Progenitor cell of endocrine pancreas (in vitro differentiated cells): ENCODE measurements around the gene COMMD7. TPM values are rescaled to one million over a fixed set of nuclear protein-coding genes. Genes with fewer than 3 reads are reported as not detected.
"Not testable (repeated sequence)": the region's sequence is repeated elsewhere in the genome, so short reads cannot be mapped to it uniquely, and the experiment has no call there.

Experiments used
- DNase-seq: peaks from one replicate; pipeline ENCODE4 v3.0.0; 2021; ENCODE audit warnings: low spot score; ENCODE audit not compliant: unreplicated experiment
- H3K27ac Mint-ChIP-seq: 2 replicates; pipeline ENCODE4 v1.8.0; 2021; ENCODE audit warnings: mild to moderate bottlenecking, moderate library complexity, mixed read lengths
- H3K27me3 Mint-ChIP-seq: 2 replicates; pipeline ENCODE4 v1.8.0; 2021; ENCODE audit warnings: mixed read lengths
- H3K36me3 Mint-ChIP-seq: 2 replicates; pipeline ENCODE4 v1.8.0; 2022; ENCODE audit warnings: mixed read lengths; ENCODE audit not compliant: insufficient read depth
- H3K4me1 Mint-ChIP-seq: 2 replicates; pipeline ENCODE4 v1.8.0; 2021; ENCODE audit warnings: low read depth, mixed read lengths
- H3K4me3 Mint-ChIP-seq: 2 replicates; pipeline ENCODE4 v1.8.0; 2021; ENCODE audit warnings: low read depth, mild to moderate bottlenecking, moderate library complexity, mixed read lengths
- H3K9me3 Mint-ChIP-seq: 2 replicates; pipeline ENCODE4 v1.8.0; 2021; ENCODE audit warnings: low read depth, mixed read lengths
- total RNA-seq: library from RNA; stranded (reverse); gene quantifications from 2 replicates; pipeline ENCODE4 v1.2.1, GENCODE V29; 2021
- TF ChIP-seq, protein P1 (sequence below): fragments of 200-600 bp; sonication (generic); IDR thresholded peaks from one replicate; pipeline ENCODE4 v1.5.0; 2021; ENCODE audit warnings: antibody characterized with exemption, mild to moderate bottlenecking; ENCODE audit not compliant: unreplicated experiment

Gene COMMD7
- total RNA-seq, 1 donor from 2014 or later: 70.1 TPM

DNA sequence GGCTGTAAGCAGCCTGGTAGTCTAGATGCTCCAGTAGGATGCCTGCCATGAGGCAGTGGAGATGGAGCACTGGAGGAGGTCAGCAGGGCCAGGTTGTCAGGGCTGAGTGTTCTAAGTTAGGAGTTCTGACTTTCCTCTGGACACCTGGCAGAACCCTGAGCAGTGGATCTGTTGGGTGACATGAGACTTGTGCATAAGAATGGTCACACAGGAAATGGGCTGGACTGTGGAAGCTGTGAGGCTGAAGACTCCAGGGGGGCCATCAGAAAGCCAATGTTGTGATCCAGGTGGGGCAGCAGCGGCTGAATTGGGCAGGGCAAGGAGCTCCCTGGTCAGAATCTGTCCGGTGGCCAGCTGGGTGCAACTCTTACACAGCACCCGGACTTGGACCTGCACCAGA, 45.7 kb downstream of the COMMD7 start:
- peaks cover 5% of the 10 kb centered on the region for H3K4me1 Mint-ChIP-seq
- no peaks in the 10 kb centered on the region for H3K27me3 Mint-ChIP-seq
- no peak overlapping the region for H3K4me3 Mint-ChIP-seq
- no peak for DNase-seq
- peaks cover 27% of the 10 kb centered on the region for H3K36me3 Mint-ChIP-seq
- no peak overlapping the region for H3K27ac Mint-ChIP-seq
- no peaks in the 10 kb centered on the region for H3K9me3 Mint-ChIP-seq
- TF ChIP-seq, protein P1, sequence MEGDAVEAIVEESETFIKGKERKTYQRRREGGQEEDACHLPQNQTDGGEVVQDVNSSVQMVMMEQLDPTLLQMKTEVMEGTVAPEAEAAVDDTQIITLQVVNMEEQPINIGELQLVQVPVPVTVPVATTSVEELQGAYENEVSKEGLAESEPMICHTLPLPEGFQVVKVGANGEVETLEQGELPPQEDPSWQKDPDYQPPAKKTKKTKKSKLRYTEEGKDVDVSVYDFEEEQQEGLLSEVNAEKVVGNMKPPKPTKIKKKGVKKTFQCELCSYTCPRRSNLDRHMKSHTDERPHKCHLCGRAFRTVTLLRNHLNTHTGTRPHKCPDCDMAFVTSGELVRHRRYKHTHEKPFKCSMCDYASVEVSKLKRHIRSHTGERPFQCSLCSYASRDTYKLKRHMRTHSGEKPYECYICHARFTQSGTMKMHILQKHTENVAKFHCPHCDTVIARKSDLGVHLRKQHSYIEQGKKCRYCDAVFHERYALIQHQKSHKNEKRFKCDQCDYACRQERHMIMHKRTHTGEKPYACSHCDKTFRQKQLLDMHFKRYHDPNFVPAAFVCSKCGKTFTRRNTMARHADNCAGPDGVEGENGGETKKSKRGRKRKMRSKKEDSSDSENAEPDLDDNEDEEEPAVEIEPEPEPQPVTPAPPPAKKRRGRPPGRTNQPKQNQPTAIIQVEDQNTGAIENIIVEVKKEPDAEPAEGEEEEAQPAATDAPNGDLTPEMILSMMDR: no peak

DNA sequence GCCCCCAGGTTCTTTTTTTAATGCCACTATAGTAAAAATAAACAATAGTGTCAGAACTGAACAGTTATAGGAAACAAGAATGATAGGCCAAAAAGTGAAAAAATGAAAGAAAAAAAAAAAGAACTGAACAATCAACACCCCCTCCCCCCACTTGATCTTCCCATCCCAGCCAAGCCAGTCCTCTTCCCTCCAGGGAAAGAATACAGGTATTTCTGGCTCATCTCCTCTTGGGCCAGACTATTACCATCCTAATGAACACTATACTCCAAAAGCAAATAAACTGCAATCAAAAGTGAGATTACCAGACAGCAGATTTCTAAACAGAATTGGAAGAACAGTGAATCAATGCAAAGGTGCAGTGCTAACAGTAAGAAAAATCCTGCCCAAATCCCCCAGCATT, 48.2 kb downstream of the COMMD7 start:
- TF ChIP-seq, protein P1: no peak
- DNase-seq: no peak
- Mint-ChIP-seq H3K36me3 (peaks cover 14% of the 10 kb centered on the region), H3K4me3 (no peak overlapping the region), H3K27me3 (no peaks in the 10 kb centered on the region), H3K27ac (no peak overlapping the region), H3K4me1 (peaks cover 5% of the 10 kb centered on the region), H3K9me3 (no peaks in the 10 kb centered on the region)

DNA sequence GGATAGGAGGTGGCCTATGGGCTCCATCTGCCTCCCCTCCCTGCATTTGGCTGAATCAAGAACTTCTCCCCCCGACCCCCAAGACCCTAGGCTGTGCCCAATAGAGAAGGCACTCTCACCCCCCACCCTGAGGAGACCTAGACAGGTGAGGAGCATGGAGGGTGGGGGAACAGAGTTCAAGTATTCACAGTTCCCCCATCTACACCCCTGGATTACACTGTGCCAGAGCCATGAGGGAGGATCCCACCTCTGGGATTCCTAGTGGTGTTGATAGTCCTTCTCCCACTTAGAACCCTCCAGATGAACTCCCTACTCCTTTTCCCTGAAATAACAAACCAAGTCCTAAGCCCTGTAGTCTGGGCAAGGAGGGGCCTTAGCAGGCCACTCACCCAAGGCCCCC, 54.3 kb downstream of the COMMD7 start:
- not testable (repeated sequence) for H3K9me3 Mint-ChIP-seq, H3K36me3 Mint-ChIP-seq, H3K27ac Mint-ChIP-seq, H3K27me3 Mint-ChIP-seq, DNase-seq, H3K4me3 Mint-ChIP-seq, H3K4me1 Mint-ChIP-seq

DNA sequence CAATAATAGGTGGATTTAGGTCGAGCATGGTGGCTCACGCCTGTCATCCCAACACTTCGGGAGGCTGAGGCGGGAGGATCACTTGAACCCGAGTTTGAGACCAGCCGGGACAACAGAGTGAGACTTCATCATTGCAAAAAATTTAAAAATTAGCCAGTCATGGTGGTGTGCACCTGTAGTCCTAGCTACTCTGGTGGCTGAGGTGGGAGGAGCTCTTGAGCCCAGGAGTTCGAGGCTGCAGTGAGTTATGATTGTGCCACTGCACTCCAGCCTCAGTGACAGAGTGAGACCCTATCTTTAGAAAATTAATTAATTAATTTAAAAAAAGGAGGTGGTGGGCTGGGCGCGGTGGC, 56.1 kb downstream of the COMMD7 start:
- no peak for DNase-seq
- Mint-ChIP-seq H3K27me3 (no peaks in the 10 kb centered on the region), H3K4me1 (peaks cover 6% of the 10 kb centered on the region), H3K27ac (no peak overlapping the region), H3K9me3 (no peaks in the 10 kb centered on the region), H3K36me3 (peaks cover under 1% of the 10 kb centered on the region), H3K4me3 (no peak overlapping the region)
- TF ChIP-seq, protein P1: no peak

DNA sequence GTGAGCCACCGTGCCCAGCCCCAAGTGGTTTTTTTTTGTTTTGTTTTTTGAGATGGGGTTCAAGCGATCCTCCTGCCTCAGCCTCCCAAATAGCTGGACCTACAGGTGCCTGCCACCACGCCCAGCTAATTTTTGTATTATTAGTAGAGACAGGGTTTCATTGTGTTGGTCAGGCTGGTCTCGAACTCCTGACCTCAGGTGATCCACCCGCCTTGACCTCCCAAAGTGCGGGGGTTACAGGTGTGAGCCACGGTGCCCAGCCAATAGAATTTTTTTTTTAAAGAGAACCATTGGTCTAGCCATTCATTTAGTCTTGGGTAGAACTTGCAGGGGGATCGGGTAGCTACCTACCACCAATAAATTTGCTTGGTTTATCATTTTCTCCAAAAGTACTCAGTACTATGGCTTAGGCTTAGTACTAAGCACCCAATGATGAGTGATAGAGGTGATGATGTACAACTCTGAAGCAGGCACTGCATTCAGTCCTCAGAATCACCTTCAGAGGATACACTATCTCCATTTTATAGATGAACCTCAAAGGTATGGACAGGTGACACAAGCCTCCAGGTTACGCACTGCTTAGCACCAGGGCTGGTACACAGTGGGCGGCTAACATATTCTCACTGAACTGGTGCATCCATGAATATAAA, 56.6 kb downstream of the COMMD7 start:
- TF ChIP-seq, protein P1: no peak
- no peaks in the 10 kb centered on the region for H3K36me3 Mint-ChIP-seq
- H3K4me3 Mint-ChIP-seq: no peak overlapping the region
- no peak for DNase-seq
- H3K9me3 Mint-ChIP-seq: no peaks in the 10 kb centered on the region
- no peak overlapping the region for H3K27ac Mint-ChIP-seq
- H3K4me1 Mint-ChIP-seq: peaks cover 7% of the 10 kb centered on the region
- no peaks in the 10 kb centered on the region for H3K27me3 Mint-ChIP-seq
